Measurements from ENCODE around the gene CAMK2A.

DNA sequence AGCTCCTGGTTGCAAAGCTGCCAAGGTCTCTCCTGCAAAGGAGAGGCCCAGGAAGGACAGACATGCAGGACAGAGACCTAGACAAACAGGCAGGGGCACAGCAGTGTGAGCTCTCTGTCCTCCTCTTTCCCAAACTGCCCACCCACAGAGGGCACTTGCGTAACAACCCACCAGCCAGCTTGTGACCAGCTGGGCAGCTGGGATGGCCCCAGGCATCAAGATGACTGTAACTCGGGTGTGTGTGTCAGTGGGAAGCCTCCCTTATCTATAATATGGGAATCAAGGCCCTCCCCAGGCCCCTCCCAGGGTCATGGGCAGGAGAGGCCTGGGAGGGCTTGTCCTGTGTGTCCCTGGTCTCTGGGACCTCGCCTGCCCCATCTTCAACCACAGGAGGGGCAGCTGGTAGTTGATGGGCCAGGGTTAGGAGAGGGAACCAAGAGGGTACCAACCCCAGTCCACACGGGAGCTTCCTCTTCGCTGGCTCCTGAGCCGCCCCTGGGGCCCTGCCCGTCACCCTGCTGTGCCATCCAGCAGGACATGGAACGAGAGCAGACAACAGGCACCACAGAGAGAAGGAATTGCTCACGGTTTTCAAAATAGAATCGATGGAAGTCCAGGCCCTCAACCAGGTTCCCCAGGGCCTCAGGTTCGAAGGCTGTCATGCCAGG is 61.8 kb downstream of the CAMK2A start:
- TF ChIP-seq, protein P1, sequence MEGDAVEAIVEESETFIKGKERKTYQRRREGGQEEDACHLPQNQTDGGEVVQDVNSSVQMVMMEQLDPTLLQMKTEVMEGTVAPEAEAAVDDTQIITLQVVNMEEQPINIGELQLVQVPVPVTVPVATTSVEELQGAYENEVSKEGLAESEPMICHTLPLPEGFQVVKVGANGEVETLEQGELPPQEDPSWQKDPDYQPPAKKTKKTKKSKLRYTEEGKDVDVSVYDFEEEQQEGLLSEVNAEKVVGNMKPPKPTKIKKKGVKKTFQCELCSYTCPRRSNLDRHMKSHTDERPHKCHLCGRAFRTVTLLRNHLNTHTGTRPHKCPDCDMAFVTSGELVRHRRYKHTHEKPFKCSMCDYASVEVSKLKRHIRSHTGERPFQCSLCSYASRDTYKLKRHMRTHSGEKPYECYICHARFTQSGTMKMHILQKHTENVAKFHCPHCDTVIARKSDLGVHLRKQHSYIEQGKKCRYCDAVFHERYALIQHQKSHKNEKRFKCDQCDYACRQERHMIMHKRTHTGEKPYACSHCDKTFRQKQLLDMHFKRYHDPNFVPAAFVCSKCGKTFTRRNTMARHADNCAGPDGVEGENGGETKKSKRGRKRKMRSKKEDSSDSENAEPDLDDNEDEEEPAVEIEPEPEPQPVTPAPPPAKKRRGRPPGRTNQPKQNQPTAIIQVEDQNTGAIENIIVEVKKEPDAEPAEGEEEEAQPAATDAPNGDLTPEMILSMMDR (IDR thresholded peaks at IDR 0.05; ENCODE audit: low read depth, low read length, poor library complexity, severe bottlenecking) = no peak
- TF ChIP-seq EZH2phosphoT487 (IDR thresholded peaks at IDR 0.05; ENCODE audit: borderline replicate concordance, low read length) = no peak
